Esophagus squamous epithelium (tissue), 4 donors: ENCODE measurements around the gene DOCK1.

ENCODE experiments used
- CTCF ChIP-seq, 6 experiments: fragments of 450-650 bp in 4 of 6; fragments of 200-600 bp in 2 of 6; sonication (generic) in 2 of 6; IDR thresholded peaks; one replicate each; pipeline ENCODE4 v1.5.1; 2016 to 2019; ENCODE audit warnings: antibody characterized with exemption in 6 of 6, mild to moderate bottlenecking in 4 of 6, moderate library complexity in 4 of 6
- POLR2A ChIP-seq, 4 donors: fragments of 450-650 bp; IDR thresholded peaks; one replicate each; pipeline ENCODE4 v1.6.1; 2017; ENCODE audit warnings: antibody characterized with exemption in 4 of 4, mild to moderate bottlenecking in 4 of 4, moderate library complexity in 3 of 4

- TF ChIP-seq CTCF (IDR thresholded peaks at IDR 0.05) (no peak), POLR2A (IDR thresholded peaks at IDR 0.05) (no peak)
These were observed 352.2 kb downstream of the DOCK1 start for GRCh38 chr10:127257395-127257794.
